Aorta (tissue), 5 donors: ENCODE results near the gene FCER1G. TPM values are rescaled to one million over a fixed set of nuclear protein-coding genes. Genes with fewer than 3 reads are reported as not detected.
"Not testable (repeated sequence)": the region's sequence is repeated elsewhere in the genome, so short reads cannot be mapped to it uniquely, and the experiment has no call there.

Source experiments
- ATAC-seq: fragments of 200-7000 bp; cut with Tn5 transposase; one replicate; pipeline ENCODE4 v1.9.1; 2022; ENCODE audit warnings: moderate library complexity; ENCODE audit not compliant: low FRiP score
- DNase-seq, 2 donors: peaks; one replicate each; pipeline ENCODE4 v3.0.0-alpha.2; 2020
- H3K27ac ChIP-seq, 2 donors: one replicate each; pipeline ENCODE4 v1.5.1; 2013; ENCODE audit warnings: low read length in 2 of 2, mild to moderate bottlenecking in 2 of 2, moderate library complexity in 2 of 2, control low read depth in 1 of 2, inconsistent platforms in 1 of 2, low read depth in 1 of 2
- H3K27me3 ChIP-seq, 2 donors: one replicate each; pipeline ENCODE4 v1.6.1; 2013; ENCODE audit warnings: control low read depth in 1 of 2, low read length in 1 of 2, mild to moderate bottlenecking in 1 of 2, moderate library complexity in 1 of 2; ENCODE audit not compliant: insufficient read depth in 2 of 2, control insufficient read depth in 1 of 2
- H3K36me3 ChIP-seq, 2 donors: one replicate each; pipeline ENCODE4 v1.6.1; 2013; ENCODE audit warnings: control low read depth in 1 of 2, low read length in 1 of 2, mild to moderate bottlenecking in 1 of 2; ENCODE audit not compliant: insufficient read depth in 2 of 2, control insufficient read depth in 1 of 2
- H3K4me1 ChIP-seq, 2 donors: one replicate each; pipeline ENCODE4 v1.6.1; 2013; ENCODE audit warnings: low read length in 2 of 2, control low read depth in 1 of 2, mild to moderate bottlenecking in 1 of 2, moderate library complexity in 1 of 2; ENCODE audit not compliant: insufficient read depth in 2 of 2, control insufficient read depth in 1 of 2
- H3K4me3 ChIP-seq, 2 donors: one replicate each; pipeline ENCODE4 v1.5.1; 2013; ENCODE audit warnings: low read length in 2 of 2, control low read depth in 1 of 2, mild to moderate bottlenecking in 1 of 2
- H3K9me3 ChIP-seq: one replicate; pipeline ENCODE4 v1.6.1; 2013; ENCODE audit warnings: mild to moderate bottlenecking, low read length; ENCODE audit not compliant: control insufficient read depth
- WGBS, 2 donors: extraction: QIAGEN DNeasy Blood & Tissue Kit; methylation state at CpG; one replicate each; pipeline ENCODE4 v1.1.7; 2013; 5-methylcytosine and 5-hydroxymethylcytosine counted together
- intact Hi-C, 2 donors: fragments of 100-400 bp; cut with DNase I; formaldehyde crosslinking; loops; one replicate each; pipeline versions ENCODE4 v1.14.2 to v1.15.0; 2022
- polyA plus RNA-seq, 2 donors: library from polyadenylated mRNA; stranded (reverse); fragments of 200-250 nt; gene quantifications; one replicate each; pipeline ENCODE4 v1.2.3, GENCODE V29; 2013
- total RNA-seq, 2 donors: library from RNA; stranded (reverse); fragmentation: NEBNext Ultra II Directional; extraction: Animal tissue kit (Norgen Biotek cat#: 25700); gene quantifications; one replicate each; pipeline ENCODE4 v1.2.1, GENCODE V29; 2021
- donor health status: healthy with polysubstance abuse.
- donor health status: Bipolar disorder and iron deficiency.
- donor health status: DM: no; HTN: no; CAD: no.
- donor health status: DM: no; HTN: no; CAD: no.
- donor health status: DM: yes; HTN: yes; CAD: no.

Gene FCER1G
- total and polyA plus RNA-seq, 4 donors = 35.7 to 154 (median 69.1) TPM

DNA sequence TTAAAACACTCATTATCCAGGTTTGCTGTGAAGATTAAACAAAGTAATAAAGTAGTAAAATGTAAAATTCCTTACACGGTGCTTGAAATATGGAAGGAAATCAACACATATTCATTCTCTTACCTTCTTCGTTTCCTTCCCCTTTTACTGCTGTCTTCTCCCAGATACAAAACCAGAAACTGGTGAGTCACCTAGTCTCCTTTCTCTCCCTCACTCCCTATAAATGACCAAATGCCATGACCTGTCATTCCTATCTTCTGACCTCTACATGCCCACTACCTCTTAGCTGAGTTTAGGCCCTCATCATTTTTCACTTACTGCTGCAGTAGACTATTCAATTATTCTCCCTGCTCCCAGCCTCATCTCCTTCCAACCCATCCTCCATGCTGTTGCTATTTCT is 27.2 kb downstream of the FCER1G start:
- Histone ChIP-seq H3K36me3 (no peaks in the 10 kb centered on the region), H3K4me3 (no peak overlapping the region), H3K9me3 (no peaks in the 10 kb centered on the region), H3K27me3 (no peaks in the 10 kb centered on the region), H3K27ac (no peak overlapping the region), H3K4me1 (no peaks in the 10 kb centered on the region)
- ATAC-seq (no peak), DNase-seq (no peak)
- intact Hi-C loops = no loop called here
- WGBS, 2 donors = 77 to 80% methylated on average over 2 of the region's 2 CpGs

DNA sequence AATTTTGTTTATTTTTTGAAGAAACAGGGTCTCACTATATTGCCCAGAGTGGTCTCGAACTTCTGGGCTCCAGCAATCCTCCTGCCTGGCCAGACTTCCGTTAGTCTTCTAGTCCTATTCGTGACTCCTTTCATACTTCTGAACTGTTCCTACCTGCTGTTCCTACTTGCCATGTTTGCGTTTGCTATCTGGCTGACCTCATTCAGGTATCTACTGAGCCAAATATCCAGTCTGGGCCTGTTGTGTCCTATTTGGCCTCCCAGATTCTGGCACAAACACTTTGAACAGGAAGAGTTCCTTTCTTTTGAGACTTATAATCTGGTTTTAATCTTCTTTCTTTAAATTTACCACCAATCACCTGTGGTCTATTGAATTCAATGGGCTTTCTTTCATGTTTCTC is 29.8 kb downstream of the FCER1G start:
- no peak for ATAC-seq

DNA sequence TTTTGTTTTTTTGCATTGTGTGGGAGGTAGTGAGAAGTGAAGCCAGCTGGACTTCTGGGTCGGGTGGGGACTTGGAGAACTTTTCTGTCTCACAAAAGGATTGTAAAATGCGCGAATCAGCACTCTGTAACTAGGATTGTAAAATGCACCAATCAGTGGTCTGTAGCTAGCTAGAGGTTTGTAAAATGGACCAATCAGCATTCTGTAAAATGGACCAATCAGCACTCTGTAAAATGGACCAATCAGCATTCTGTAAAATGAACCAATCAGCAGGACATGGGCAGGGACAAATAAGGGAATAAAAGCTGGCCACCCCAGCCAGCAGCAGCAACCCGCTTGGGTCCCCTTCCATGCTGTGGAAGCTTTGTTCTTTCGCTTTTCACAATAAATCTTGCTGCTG is 35.0 kb downstream of the FCER1G start:
- ATAC-seq, DNase-seq, H3K27me3 ChIP-seq, intact Hi-C loops, H3K36me3 ChIP-seq, H3K4me3 ChIP-seq, H3K4me1 ChIP-seq, H3K9me3 ChIP-seq, H3K27ac ChIP-seq: not testable (repeated sequence)
- 55 to 75% methylated on average over 5 of the region's 5 CpGs for WGBS, 2 donors

More for the DNA sequence above, 29.8 kb downstream of the FCER1G start:
- H3K36me3 ChIP-seq = no peaks in the 10 kb centered on the region
- no peak overlapping the region for H3K27ac ChIP-seq
- DNase-seq = no peak
- intact Hi-C loops = no loop called here
- 88 to 92% methylated on average over 4 of the region's 4 CpGs for WGBS, 2 donors
- no peak overlapping the region for H3K4me3 ChIP-seq
- H3K9me3 ChIP-seq = no peaks in the 10 kb centered on the region
- no peaks in the 10 kb centered on the region for H3K4me1 ChIP-seq
- H3K27me3 ChIP-seq = no peaks in the 10 kb centered on the region

DNA sequence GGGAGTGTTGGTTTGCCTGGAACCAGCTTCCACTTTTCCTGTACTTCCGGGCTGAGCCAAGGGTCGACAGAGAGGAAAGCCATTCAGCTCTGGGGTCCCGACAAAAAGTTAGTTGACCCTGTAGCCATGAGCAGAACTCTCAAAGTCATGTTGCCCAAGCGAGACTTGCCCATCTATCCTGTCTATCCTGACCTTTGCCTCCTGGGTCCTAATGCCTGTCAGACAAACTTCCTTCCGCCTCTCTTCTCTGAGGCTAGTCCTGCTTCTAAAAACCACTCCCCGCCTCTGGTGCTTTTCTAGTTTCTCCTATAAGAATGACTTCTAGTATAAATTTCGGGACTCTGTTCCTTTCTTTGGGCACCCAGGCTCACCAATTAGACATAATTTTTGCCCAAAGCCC is 35.7 kb downstream of the FCER1G start:
- Histone ChIP-seq H3K4me3 (no peak overlapping the region), H3K9me3 (peaks cover 4% of the 10 kb centered on the region), H3K36me3 (no peaks in the 10 kb centered on the region), H3K27me3 (no peaks in the 10 kb centered on the region), H3K4me1 (no peaks in the 10 kb centered on the region), H3K27ac (no peak overlapping the region)
- DNase-seq = no peak
- ATAC-seq = no peak
- intact Hi-C loops = no loop called here
- 78 to 82% methylated on average over 7 of the region's 7 CpGs for WGBS, 2 donors

DNA sequence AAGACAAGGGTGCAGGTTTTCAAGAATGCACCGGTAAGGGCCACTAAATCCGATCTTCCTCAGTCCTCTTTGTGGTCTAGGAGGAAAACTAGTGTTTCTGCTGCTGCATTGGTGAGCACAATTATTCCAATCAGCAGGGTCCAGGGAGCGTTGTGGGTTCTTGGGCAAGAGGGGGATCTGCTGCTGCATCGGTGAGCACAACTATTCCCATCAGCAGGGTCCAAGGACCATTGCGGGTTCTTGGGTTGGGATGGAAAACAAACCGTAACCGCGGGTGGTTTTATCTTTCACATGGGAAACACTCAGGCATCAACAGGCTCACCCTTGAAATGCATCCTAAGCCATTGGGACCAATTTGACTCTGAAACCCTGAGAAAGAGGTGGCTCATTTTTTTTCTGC is 36.5 kb downstream of the FCER1G start:
- ATAC-seq (no peak), DNase-seq (no peak)
- Histone ChIP-seq H3K4me3 (no peak overlapping the region), H3K4me1 (no peaks in the 10 kb centered on the region), H3K36me3 (no peaks in the 10 kb centered on the region), H3K27me3 (no peaks in the 10 kb centered on the region), H3K9me3 (peaks cover 4% of the 10 kb centered on the region), H3K27ac (no peak overlapping the region)
- intact Hi-C loops = no loop called here
- whole genome bisulfite sequencing, 2 donors = 93 to 94% methylated on average over 8 of the region's 8 CpGs

DNA sequence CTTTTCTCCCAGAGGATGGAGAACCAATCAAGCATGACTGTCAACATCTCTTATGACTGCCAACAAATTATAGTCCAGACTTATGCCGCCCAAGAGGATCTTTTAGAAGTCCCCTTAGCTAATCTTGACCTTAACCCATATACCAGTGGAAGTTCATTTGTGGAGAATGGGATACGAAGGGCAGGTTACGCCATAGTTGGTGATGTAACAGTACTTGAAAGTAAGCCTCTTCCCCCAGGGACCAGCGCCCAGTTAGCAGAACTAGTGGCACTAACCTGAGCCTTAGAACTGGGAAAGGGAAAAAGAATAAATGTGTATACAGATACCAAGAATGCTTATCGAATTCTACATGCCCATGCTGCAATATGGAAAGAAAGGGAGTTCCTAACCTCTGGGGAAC is 40.2 kb downstream of the FCER1G start:
- H3K27ac ChIP-seq, H3K4me1 ChIP-seq, DNase-seq, H3K36me3 ChIP-seq, ATAC-seq, H3K27me3 ChIP-seq, H3K4me3 ChIP-seq, intact Hi-C loops: not testable (repeated sequence)
- 69 to 77% methylated on average over 5 of the region's 5 CpGs for whole genome bisulfite sequencing, 2 donors
- H3K9me3 ChIP-seq = peaks cover 12% of the 10 kb centered on the region

DNA sequence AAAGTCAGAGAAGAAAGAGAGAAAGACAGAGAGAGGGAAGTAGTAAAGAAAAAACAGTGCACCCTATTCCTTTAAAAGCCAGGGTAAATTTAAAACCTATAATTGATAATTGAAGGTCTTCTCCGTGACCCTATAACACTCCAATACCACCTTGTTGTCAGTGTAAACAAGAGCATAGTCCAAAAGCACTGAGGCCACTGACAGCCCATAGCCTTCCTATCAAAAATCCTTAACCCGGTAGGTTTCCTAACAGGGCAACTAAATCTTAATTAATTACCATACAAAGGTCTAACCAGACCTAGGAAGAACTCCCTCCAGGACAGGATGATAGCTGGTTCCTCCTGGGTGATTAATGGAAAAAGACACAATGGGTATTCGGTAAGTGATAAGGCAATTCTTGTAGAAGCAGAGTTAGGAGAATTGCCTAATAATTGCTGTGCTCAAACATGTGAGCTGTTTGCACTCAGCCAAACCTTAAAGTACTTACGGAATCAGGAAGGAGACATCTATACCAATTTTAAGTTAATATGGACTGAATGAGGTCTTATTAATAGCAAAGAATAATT is 40.9 kb downstream of the FCER1G start:
- intact Hi-C loops, H3K27me3 ChIP-seq, H3K4me1 ChIP-seq, H3K9me3 ChIP-seq, DNase-seq, H3K4me3 ChIP-seq, H3K27ac ChIP-seq, ATAC-seq, H3K36me3 ChIP-seq: not testable (repeated sequence)
- 84 to 87% methylated on average over 4 of the region's 4 CpGs for WGBS, 2 donors

DNA sequence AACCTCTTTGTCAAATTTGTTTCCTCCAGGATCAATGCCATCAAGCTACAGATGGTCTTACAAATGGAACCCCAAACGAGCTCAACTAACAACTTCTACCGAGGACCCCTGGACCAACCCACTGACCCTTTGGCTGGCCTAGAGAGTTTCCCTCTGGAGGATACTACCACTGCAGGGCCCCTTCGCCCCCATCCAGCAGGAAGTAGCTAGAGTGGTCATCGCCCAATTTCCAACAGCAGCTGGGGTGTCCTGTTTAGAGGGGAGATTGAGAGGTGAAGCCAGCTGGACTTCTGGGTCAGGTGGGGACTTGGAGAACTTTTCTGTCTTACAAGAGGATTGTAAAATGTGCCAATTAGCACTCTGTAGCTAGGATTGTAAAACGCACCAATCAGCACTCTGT is 42.0 kb downstream of the FCER1G start:
- H3K4me3 ChIP-seq, DNase-seq, intact Hi-C loops, H3K27ac ChIP-seq, H3K4me1 ChIP-seq, H3K36me3 ChIP-seq, ATAC-seq, H3K9me3 ChIP-seq, H3K27me3 ChIP-seq: not testable (repeated sequence)
- 94 to 95% methylated on average over 5 of the region's 5 CpGs for WGBS, 2 donors

DNA sequence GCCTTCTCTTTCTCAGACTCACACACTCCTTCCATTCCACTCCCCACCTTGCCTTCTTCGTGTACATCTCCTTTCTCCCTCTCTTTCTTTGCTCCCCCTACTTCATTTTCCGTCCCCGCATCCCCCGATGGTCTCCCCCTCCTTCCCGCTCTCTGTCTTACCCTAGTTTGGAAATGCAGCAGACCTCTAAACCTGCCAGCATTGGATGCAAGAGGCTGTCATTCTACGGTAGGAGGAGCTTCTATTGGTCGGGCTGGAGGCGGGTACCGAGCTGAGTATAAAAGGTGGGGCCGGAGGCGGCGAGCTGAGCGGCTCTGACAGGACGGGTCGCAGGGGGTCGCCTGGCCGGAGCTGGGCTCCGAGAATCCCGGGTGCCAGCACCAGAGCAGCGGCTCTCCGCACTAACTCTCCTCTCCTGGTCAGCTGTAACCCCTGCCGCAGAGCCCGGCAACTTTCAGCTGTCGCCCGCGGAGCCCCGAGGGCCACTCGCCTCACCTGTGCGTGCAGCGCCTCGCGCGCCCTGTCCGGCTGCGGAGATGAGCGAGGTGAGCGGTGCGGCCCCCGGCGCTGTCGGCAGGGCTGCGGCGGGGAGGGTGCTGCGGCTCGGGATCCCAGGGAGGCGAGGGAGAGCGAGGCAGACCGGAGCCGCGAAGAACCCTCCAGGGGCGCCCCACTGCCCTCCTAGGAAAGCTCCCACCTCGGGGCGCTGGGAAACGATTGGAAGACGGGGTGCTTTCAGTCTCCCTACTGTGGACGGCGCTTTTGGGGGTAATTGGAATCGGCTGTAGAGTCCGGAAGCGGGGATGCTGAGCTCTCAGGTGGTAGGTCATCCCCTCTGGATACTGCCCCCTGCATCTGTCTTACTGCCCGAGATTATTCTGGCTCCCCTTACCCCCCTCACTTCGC is 43.6 kb downstream of the FCER1G start, which contains the start of gene PCP4L1:
Gene PCP4L1, plus strand, starts transcription at position 307 of the 906 bp plus-strand sequence. Its CDS starts 230 bp downstream, at position 537.
- DNase-seq = peak in 1 of 2 donors; percentile 55

More for the DNA sequence above, 43.6 kb downstream of the FCER1G start, which contains the start of gene PCP4L1:
- Histone ChIP-seq H3K4me1 (no peaks in the 10 kb centered on the region), H3K27ac (no peak within 1 kb of the TSS), H3K36me3 (no peaks in the 10 kb centered on the region), H3K4me3 (peak within 1 kb of the TSS; percentile 28 to 36), H3K9me3 (peaks cover 7% of the 10 kb centered on the region), H3K27me3 (peaks cover 0 to 5% of the 10 kb centered on the region in 2 donors)
- peak; percentile 60 for ATAC-seq
- intact Hi-C loops = no loop called here
- 2% methylated on average over 48 to 62 of the region's 62 CpGs for WGBS, 2 donors
